Measurements from ENCODE around the gene UBTD2. TPM values are rescaled to one million over a fixed set of nuclear protein-coding genes. Genes with fewer than 3 reads are reported as not detected.

The UBTD2 gene
- total and polyA plus RNA-seq, 2 donors (not counting 1 experiment from before 2014, with no cell fraction given): 1.4 to 9.2 TPM

GRCh38 chr5:172294831-172295230, 11.3 kb upstream of the UBTD2 start:
- DNase-seq (no peak), ATAC-seq (ENCODE audit: low read depth) (no peak)
- H3K27ac ChIP-seq (ENCODE audit: low read length in 2 of 2): no peak overlapping the region
- Mint-ChIP-seq H3K27me3 (peaks cover 8% of the 10 kb centered on the region), H3K9me3 (ENCODE audit: insufficient read depth) (no peaks in the 10 kb centered on the region), H3K27ac (no peak overlapping the region), H3K4me3 (no peak overlapping the region), H3K4me1 (peaks cover 3% of the 10 kb centered on the region)
- POLR2A ChIA-PET: no interaction called here
- no peaks in the 10 kb centered on the region for H3K27me3 ChIP-seq (replicated peaks in 1 of 4; ENCODE audit: control extremely low read depth in 1 of 4, control insufficient read depth in 3 of 4, insufficient read depth in 4 of 4, low read length in 3 of 4)
- no peaks in the 10 kb centered on the region for H3K36me3 ChIP-seq (replicated peaks in 1 of 2; ENCODE audit: control extremely low read depth in 1 of 2, control insufficient read depth in 1 of 2, extremely low read depth in 1 of 2, insufficient read depth in 2 of 2, low read length in 1 of 2)
- H3K4me1 ChIP-seq (ENCODE audit: control insufficient read depth in 2 of 2, insufficient read depth in 2 of 2, low read length in 2 of 2): no peaks in the 10 kb centered on the region
- CTCF ChIA-PET: interaction anchor here (0.8 to 2.0 kb wide), 3 partner anchors 9 to 184 kb away, joined by 3 to 10 read pairs (median 5); no protein-coding TSS in a partner anchor
- H3K79me2 ChIP-seq (ENCODE audit: control insufficient read depth, insufficient read depth, low read length): no peaks in the 10 kb centered on the region
- H3K4me3 ChIP-seq (ENCODE audit: control extremely low read depth in 1 of 5, extremely low read depth in 1 of 5, insufficient read depth in 1 of 5, low read depth in 2 of 5, low read length in 4 of 5): no peak overlapping the region
- H2AFZ ChIP-seq (ENCODE audit: insufficient read depth, low read depth, low read length, poor library complexity, severe bottlenecking): no peak overlapping the region
- H3K9me3 ChIP-seq (ENCODE audit: control extremely low read depth in 1 of 3, control insufficient read depth in 2 of 3, insufficient read depth in 1 of 3, low read length in 2 of 3): no peaks in the 10 kb centered on the region
- H4K20me1 ChIP-seq (ENCODE audit: control insufficient read depth, insufficient read depth, low read length, poor library complexity, severe bottlenecking): no peaks in the 10 kb centered on the region
- H3K4me2 ChIP-seq (replicated peaks; ENCODE audit: low read depth, low read length, poor library complexity, severe bottlenecking): no peak overlapping the region
- no peak overlapping the region for H3K9ac ChIP-seq (ENCODE audit: low read length)
- TF ChIP-seq CTCF (IDR thresholded peaks at IDR 0.05) (no peak), EZH2 (IDR thresholded peaks at IDR 0.05; ENCODE audit: borderline replicate concordance, insufficient read depth, low read depth, low read length, poor library complexity, severe bottlenecking) (no peak)
- intact Hi-C loops (cut with micrococcal nuclease): loop anchor here (10.0 kb wide), 2 partner anchors 400 to 810 kb away; no protein-coding TSS in a partner anchor

- Histone ChIP-seq H3K4me3 (ENCODE audit: control extremely low read depth in 1 of 5, extremely low read depth in 1 of 5, insufficient read depth in 1 of 5, low read depth in 2 of 5, low read length in 4 of 5) (no peak overlapping the region), H2AFZ (ENCODE audit: insufficient read depth, low read depth, low read length, poor library complexity, severe bottlenecking) (no peak overlapping the region), H3K9ac (ENCODE audit: low read length) (no peak overlapping the region), H3K9me3 (ENCODE audit: control extremely low read depth in 1 of 3, control insufficient read depth in 2 of 3, insufficient read depth in 1 of 3, low read length in 2 of 3) (no peaks in the 10 kb centered on the region), H3K27me3 (replicated peaks in 1 of 4; ENCODE audit: control extremely low read depth in 1 of 4, control insufficient read depth in 3 of 4, insufficient read depth in 4 of 4, low read length in 3 of 4) (no peaks in the 10 kb centered on the region), H3K36me3 (replicated peaks in 1 of 2; ENCODE audit: control extremely low read depth in 1 of 2, control insufficient read depth in 1 of 2, extremely low read depth in 1 of 2, insufficient read depth in 2 of 2, low read length in 1 of 2) (no peaks in the 10 kb centered on the region), H3K79me2 (ENCODE audit: control insufficient read depth, insufficient read depth, low read length) (no peaks in the 10 kb centered on the region), H4K20me1 (ENCODE audit: control insufficient read depth, insufficient read depth, low read length, poor library complexity, severe bottlenecking) (no peaks in the 10 kb centered on the region), H3K4me1 (ENCODE audit: control insufficient read depth in 2 of 2, insufficient read depth in 2 of 2, low read length in 2 of 2) (no peaks in the 10 kb centered on the region), H3K27ac (ENCODE audit: low read length in 2 of 2) (no peak overlapping the region), H3K4me2 (replicated peaks; ENCODE audit: low read depth, low read length, poor library complexity, severe bottlenecking) (no peak overlapping the region)
- DNase-seq: no peak
- Mint-ChIP-seq H3K27me3 (peaks cover 8% of the 10 kb centered on the region), H3K9me3 (ENCODE audit: insufficient read depth) (no peaks in the 10 kb centered on the region), H3K4me1 (peaks cover 3% of the 10 kb centered on the region), H3K27ac (no peak overlapping the region), H3K4me3 (no peak overlapping the region)
- no peak for ATAC-seq (ENCODE audit: low read depth)
- WGBS (ENCODE audit: insufficient coverage): no CpG with 5 or more reads among the region's 2 CpGs
- ChIA-PET POLR2A (interaction anchor here (0.6 kb wide), 1 partner anchor 164 kb away, joined by 3 read pairs; no protein-coding TSS in a partner anchor), CTCF (interaction anchor here (0.8 to 3.8 kb wide), 18 partner anchors 9 to 811 kb away, joined by 3 to 26 read pairs (median 4); partner anchors contain the start of genes STK10 and UBTD2)
- TF ChIP-seq EZH2 (IDR thresholded peaks at IDR 0.05; ENCODE audit: borderline replicate concordance, insufficient read depth, low read depth, low read length, poor library complexity, severe bottlenecking): no peak
- TF ChIP-seq CTCF (IDR thresholded peaks at IDR 0.05): no peak
- intact Hi-C loops (cut with micrococcal nuclease): loop anchor here (1.0 to 10.0 kb wide), 6 partner anchors 10 to 809 kb away; partner anchors contain the start of gene STK10
Measured at GRCh38 chr5:172293745-172294342, 10.3 kb upstream of the UBTD2 start.

All from B cell (primary cell).